Peyer's patch (tissue), 4 donors: ENCODE results near the gene FGGY.

Experiments
- POLR2A ChIP-seq, 2 donors: fragments of 450-650 bp; IDR thresholded peaks; one replicate each; pipeline ENCODE4 v1.5.1; 2017; ENCODE audit warnings: antibody characterized with exemption in 2 of 2, mild to moderate bottlenecking in 2 of 2, moderate library complexity in 2 of 2
- TF ChIP-seq, protein P1 (sequence below), 6 experiments: fragments of 450-650 bp in 4 of 6; fragments of 200-600 bp in 2 of 6; sonication (generic) in 1 of 6; IDR thresholded peaks; one replicate each; pipeline ENCODE4 v1.5.1; 2017 to 2019; ENCODE audit warnings: antibody characterized with exemption in 6 of 6, mild to moderate bottlenecking in 3 of 6, moderate library complexity in 1 of 6

DNA sequence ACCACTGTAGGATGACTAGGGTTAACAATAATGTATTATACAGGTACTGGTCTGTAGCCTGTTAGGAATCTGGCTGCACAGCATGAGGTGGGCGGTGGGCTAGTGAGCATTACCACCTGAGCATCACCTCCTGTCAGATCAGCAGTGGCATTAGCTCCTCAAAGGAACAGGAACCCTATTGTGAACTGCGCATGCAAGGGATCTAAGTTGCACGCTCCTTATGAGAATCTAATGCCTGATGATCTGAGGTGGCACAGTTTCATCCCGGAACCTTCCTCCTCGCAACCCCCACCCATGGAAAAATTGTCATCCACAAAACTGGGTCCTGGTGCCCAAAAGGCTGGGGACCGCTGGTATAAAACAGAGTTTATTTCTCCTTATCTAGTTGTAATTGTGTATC is 147.6 kb downstream of the FGGY start:
- TF ChIP-seq, protein P1, sequence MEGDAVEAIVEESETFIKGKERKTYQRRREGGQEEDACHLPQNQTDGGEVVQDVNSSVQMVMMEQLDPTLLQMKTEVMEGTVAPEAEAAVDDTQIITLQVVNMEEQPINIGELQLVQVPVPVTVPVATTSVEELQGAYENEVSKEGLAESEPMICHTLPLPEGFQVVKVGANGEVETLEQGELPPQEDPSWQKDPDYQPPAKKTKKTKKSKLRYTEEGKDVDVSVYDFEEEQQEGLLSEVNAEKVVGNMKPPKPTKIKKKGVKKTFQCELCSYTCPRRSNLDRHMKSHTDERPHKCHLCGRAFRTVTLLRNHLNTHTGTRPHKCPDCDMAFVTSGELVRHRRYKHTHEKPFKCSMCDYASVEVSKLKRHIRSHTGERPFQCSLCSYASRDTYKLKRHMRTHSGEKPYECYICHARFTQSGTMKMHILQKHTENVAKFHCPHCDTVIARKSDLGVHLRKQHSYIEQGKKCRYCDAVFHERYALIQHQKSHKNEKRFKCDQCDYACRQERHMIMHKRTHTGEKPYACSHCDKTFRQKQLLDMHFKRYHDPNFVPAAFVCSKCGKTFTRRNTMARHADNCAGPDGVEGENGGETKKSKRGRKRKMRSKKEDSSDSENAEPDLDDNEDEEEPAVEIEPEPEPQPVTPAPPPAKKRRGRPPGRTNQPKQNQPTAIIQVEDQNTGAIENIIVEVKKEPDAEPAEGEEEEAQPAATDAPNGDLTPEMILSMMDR (IDR thresholded peaks at IDR 0.05), result no peak
- no peak for TF ChIP-seq POLR2A (IDR thresholded peaks at IDR 0.05)
